ENCODE data around the gene CDH15. TPM values are rescaled to one million over a fixed set of nuclear protein-coding genes. Genes with fewer than 3 reads are reported as not detected.

The CDH15 gene, protein sequence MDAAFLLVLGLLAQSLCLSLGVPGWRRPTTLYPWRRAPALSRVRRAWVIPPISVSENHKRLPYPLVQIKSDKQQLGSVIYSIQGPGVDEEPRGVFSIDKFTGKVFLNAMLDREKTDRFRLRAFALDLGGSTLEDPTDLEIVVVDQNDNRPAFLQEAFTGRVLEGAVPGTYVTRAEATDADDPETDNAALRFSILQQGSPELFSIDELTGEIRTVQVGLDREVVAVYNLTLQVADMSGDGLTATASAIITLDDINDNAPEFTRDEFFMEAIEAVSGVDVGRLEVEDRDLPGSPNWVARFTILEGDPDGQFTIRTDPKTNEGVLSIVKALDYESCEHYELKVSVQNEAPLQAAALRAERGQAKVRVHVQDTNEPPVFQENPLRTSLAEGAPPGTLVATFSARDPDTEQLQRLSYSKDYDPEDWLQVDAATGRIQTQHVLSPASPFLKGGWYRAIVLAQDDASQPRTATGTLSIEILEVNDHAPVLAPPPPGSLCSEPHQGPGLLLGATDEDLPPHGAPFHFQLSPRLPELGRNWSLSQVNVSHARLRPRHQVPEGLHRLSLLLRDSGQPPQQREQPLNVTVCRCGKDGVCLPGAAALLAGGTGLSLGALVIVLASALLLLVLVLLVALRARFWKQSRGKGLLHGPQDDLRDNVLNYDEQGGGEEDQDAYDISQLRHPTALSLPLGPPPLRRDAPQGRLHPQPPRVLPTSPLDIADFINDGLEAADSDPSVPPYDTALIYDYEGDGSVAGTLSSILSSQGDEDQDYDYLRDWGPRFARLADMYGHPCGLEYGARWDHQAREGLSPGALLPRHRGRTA
- total RNA-seq (1 to 10 TPM; 2.1 to 3.0 TPM), polyA plus RNA-seq (ENCODE audit: insufficient read depth, low read depth, low replicate concordance) (1.4 TPM)
- long read RNA-seq, donor 1 = 0 reads
- long read RNA-seq, donor 2 = 0 reads

DNA sequence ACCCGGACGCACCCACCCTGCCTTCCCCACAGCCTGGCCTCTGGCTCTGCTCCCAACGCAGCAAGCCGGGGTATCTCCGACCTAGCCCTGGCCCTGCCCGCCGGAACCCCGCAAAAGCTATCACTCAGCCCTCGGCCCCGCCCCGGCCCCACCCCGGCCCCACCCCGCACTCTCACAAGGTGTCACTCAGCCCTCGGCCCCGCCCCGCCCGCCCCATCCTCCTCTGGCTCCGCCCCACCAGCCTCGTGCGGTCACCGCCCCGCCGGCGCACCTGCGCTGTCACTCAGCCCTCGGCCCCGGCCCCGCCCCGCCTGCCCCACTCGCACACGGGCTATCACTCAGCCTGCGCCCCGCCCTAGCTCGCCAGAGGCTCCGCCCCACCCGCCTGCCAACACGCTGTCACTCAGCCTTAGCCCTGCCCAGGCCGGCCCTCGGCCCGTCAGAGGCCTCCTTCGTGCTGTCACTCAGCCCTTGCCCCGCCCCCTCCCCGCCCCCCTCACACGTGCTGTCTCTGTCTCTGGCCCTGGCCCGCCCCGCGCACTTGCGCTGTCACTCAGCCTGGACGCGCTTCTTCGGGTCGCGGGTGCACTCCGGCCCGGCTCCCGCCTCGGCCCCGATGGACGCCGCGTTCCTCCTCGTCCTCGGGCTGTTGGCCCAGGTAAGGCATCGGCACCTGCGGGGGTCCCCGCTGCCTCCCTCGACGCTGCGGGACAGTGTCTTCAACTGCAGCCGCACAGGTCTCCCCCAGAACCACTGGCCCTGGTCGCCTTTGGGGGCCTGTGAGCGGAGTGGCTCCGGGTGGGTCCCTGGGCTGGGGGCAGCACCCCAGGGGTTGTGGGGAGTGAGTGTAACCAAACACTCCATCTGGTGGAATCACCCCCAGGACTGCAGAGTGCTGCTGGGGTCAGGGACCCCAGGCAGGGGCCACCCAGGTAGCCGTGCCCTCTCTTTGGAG, at the start of gene CDH15:
Gene CDH15 (plus strand): TSS at position 533 of the 955 bp plus-strand sequence. CDS start 84 bp downstream, at position 617.
- peaks cover 8% of the 10 kb centered on the region for H3K4me1 ChIP-seq
- peak within 1 kb of the TSS in 1 of 2 donors; percentile 2 for H3K4me3 ChIP-seq
- WGBS, 2 donors = 0 to 2% methylated on average over 8 to 43 of the region's 74 CpGs
- intact Hi-C loops (cut with DNase I; ENCODE audit: low total_unique reads) = no loop called here
- H3K27me3 ChIP-seq = no peaks in the 10 kb centered on the region
- DNase-seq = peak; percentile 93
- H3K36me3 ChIP-seq (ENCODE audit: low read depth, missing control alignments) = no peaks in the 10 kb centered on the region
- H3K9me3 ChIP-seq = no peaks in the 10 kb centered on the region
- TF ChIP-seq POLR2A (IDR thresholded peaks at IDR 0.05) = no peak
- TF ChIP-seq, protein P1, sequence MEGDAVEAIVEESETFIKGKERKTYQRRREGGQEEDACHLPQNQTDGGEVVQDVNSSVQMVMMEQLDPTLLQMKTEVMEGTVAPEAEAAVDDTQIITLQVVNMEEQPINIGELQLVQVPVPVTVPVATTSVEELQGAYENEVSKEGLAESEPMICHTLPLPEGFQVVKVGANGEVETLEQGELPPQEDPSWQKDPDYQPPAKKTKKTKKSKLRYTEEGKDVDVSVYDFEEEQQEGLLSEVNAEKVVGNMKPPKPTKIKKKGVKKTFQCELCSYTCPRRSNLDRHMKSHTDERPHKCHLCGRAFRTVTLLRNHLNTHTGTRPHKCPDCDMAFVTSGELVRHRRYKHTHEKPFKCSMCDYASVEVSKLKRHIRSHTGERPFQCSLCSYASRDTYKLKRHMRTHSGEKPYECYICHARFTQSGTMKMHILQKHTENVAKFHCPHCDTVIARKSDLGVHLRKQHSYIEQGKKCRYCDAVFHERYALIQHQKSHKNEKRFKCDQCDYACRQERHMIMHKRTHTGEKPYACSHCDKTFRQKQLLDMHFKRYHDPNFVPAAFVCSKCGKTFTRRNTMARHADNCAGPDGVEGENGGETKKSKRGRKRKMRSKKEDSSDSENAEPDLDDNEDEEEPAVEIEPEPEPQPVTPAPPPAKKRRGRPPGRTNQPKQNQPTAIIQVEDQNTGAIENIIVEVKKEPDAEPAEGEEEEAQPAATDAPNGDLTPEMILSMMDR (IDR thresholded peaks at IDR 0.05) = no peak
- no peak within 1 kb of the TSS for H3K27ac ChIP-seq

DNA sequence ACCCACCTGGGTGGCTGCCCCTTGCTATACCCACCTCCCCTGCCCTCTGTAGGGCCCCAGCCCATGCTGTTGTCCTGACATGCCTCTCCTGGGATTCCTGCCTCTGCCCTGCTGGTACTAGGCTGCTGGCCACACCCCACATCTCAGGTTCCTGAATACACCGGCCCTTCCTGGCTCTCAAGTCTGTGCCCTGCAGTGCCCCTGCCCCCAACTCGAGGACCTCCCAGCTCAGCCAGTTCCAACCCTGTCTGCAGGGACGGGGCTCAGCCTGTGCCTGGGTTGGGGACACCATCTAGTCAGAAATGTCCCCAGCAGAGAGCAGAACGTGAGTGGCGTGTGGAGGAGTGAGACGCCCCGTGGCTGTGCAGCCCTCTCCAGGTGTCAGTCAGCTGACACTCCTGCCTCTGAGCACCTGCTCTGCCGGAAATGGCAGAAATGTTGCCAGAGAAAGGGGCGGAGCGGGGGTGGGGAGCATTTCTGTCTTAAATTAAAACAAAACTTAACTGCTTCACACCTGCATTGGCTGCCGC, 49.2 kb upstream of the CDH15 start:
- no peak for DNase-seq
- H3K36me3 ChIP-seq (ENCODE audit: low read depth, missing control alignments) = no peaks in the 10 kb centered on the region
- no peaks in the 10 kb centered on the region for H3K27me3 ChIP-seq
- TF ChIP-seq, protein P1 (IDR thresholded peaks at IDR 0.05) = no peak
- H3K4me1 ChIP-seq = peaks cover 18% of the 10 kb centered on the region
- no peak overlapping the region for H3K4me3 ChIP-seq
- intact Hi-C loops (cut with DNase I; ENCODE audit: low total_unique reads) = no loop called here
- 80 to 93% methylated on average over 8 to 11 of the region's 11 CpGs for WGBS, 2 donors
- H3K9me3 ChIP-seq = no peaks in the 10 kb centered on the region
- no peak overlapping the region for H3K27ac ChIP-seq

DNA sequence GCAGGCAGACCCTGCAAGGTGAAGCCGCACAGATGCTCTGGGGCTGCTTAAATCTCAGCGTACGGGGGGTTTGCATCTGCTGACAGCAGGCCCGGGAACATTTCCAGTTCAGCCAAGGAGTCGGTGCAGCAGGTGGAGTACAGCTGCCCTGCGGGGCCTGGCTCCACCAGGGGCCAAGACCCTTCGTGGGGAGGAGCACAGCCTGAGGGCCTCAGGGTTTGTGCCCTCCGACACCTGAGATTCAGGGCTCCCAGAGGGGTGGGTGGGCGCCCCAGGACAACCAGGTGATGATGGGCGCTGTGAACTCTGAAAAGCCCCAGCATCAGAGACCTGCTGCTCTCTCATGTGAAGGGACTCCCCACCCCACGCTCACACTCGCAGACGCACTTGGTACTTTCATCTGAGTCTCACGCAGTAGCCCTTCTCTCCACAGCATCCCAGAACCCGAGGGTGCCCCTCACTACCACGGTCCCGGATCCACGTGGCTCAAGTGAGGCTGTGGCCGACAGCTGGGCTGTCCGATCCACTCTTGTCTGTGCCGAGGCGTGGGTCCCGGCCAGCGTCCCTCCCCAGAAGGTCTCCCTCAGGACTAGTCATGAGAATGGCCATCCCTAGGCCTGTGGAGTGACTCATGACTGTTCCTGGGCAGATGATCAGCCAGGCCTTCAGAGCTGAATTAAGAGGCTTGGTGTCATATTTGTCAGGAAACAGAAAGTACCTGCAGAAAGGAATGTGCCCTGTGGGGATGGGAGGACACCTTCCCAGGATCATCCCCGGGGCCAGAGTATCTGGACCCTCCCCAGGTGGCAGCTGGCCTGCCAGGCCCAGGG, 48.3 kb upstream of the CDH15 start:
- intact Hi-C loops (cut with DNase I; ENCODE audit: low total_unique reads) = no loop called here
- no peaks in the 10 kb centered on the region for H3K36me3 ChIP-seq (ENCODE audit: low read depth, missing control alignments)
- WGBS, 2 donors = 86 to 92% methylated on average over 11 to 25 of the region's 25 CpGs

More for the DNA sequence above, 48.3 kb upstream of the CDH15 start:
- Histone ChIP-seq H3K27ac (no peak overlapping the region), H3K4me1 (peaks cover 16% of the 10 kb centered on the region), H3K27me3 (no peaks in the 10 kb centered on the region), H3K9me3 (no peaks in the 10 kb centered on the region), H3K4me3 (no peak overlapping the region)
- no peak for DNase-seq
- TF ChIP-seq POLR2A (IDR thresholded peaks at IDR 0.05) = no peak
- TF ChIP-seq, protein P1 (IDR thresholded peaks at IDR 0.05) = no peak
